Ishikawa (cell line): ENCODE results near the gene NECAB2.

Experiments
- CEBPB ChIP-seq: IDR thresholded peaks from 2 replicates; pipeline ENCODE4 v1.6.1; 2012
- CREB1 ChIP-seq: IDR thresholded peaks from 2 replicates; pipeline ENCODE4 v1.6.1; 2012; ENCODE audit warnings: low read depth
- EGR1 ChIP-seq: IDR thresholded peaks from 2 replicates; pipeline ENCODE4 v1.6.1; 2012
- EP300 ChIP-seq: IDR thresholded peaks from 2 replicates; pipeline ENCODE4 v1.6.1; 2012; ENCODE audit warnings: borderline replicate concordance
- FOXM1 ChIP-seq: IDR thresholded peaks from 2 replicates; pipeline ENCODE4 v1.6.1; 2012; ENCODE audit warnings: low read depth, borderline replicate concordance
- MAX ChIP-seq: IDR thresholded peaks from 2 replicates; pipeline ENCODE4 v1.6.1; 2012
- NFIC ChIP-seq: IDR thresholded peaks from 2 replicates; pipeline ENCODE4 v1.6.1; 2012
- RAD21 ChIP-seq: IDR thresholded peaks from 2 replicates; pipeline ENCODE4 v1.6.1; 2012; ENCODE audit warnings: low read depth
- REST ChIP-seq: IDR thresholded peaks from 2 replicates; pipeline ENCODE4 v1.6.1; 2012; ENCODE audit warnings: low read depth, mild to moderate bottlenecking
- TAF1 ChIP-seq: IDR thresholded peaks from 2 replicates; pipeline ENCODE4 v1.6.1; 2012; ENCODE audit warnings: low read depth, mild to moderate bottlenecking
- TCF12 ChIP-seq: IDR thresholded peaks from 2 replicates; pipeline ENCODE4 v1.6.1; 2012; ENCODE audit warnings: low read depth
- TEAD4 ChIP-seq: IDR thresholded peaks from 2 replicates; pipeline ENCODE4 v1.6.1; 2012
- YY1 ChIP-seq: IDR thresholded peaks from 2 replicates; pipeline ENCODE4 v1.6.1; 2012; ENCODE audit warnings: low read depth
- ZBTB7A ChIP-seq: IDR thresholded peaks from 2 replicates; pipeline ENCODE4 v1.6.1; 2012; ENCODE audit warnings: low read depth
- TF ChIP-seq, protein P1 (sequence below): IDR thresholded peaks from 2 replicates; pipeline ENCODE4 v1.6.1; 2012

Gene NECAB2

GRCh38 chr16:83952940-83953795 lies 14.9 kb upstream of the NECAB2 start, which contains the start of gene OSGIN1:
TSS of gene OSGIN1 (plus strand) at chr16:83953240. CDS start at chr16:83957672, 4,432 bp downstream.
- TF ChIP-seq TEAD4 (no peak; the same call in 1 of the 2 replicates), REST (0 out of 2 replicates have a peak, but pooled peaks have one; percentile 33), ZBTB7A (peak; percentile 43; the same call in 1 of the 2 replicates), RAD21 (no peak), EGR1 (no peak), CEBPB (no peak; the same call in 1 of the 2 replicates), NFIC (peak; percentile 83), TAF1 (peak; percentile 30), TCF12 (0 out of 2 replicates have a peak, but pooled peaks have one; percentile 49), FOXM1 (no peak), YY1 (no peak), CREB1 (no peak; the same call in 1 of the 2 replicates), EP300 (peak; percentile 58), MAX (peak; percentile 78)
- TF ChIP-seq, protein P1, sequence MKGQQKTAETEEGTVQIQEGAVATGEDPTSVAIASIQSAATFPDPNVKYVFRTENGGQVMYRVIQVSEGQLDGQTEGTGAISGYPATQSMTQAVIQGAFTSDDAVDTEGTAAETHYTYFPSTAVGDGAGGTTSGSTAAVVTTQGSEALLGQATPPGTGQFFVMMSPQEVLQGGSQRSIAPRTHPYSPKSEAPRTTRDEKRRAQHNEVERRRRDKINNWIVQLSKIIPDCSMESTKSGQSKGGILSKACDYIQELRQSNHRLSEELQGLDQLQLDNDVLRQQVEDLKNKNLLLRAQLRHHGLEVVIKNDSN = peak; percentile 62

DNA sequence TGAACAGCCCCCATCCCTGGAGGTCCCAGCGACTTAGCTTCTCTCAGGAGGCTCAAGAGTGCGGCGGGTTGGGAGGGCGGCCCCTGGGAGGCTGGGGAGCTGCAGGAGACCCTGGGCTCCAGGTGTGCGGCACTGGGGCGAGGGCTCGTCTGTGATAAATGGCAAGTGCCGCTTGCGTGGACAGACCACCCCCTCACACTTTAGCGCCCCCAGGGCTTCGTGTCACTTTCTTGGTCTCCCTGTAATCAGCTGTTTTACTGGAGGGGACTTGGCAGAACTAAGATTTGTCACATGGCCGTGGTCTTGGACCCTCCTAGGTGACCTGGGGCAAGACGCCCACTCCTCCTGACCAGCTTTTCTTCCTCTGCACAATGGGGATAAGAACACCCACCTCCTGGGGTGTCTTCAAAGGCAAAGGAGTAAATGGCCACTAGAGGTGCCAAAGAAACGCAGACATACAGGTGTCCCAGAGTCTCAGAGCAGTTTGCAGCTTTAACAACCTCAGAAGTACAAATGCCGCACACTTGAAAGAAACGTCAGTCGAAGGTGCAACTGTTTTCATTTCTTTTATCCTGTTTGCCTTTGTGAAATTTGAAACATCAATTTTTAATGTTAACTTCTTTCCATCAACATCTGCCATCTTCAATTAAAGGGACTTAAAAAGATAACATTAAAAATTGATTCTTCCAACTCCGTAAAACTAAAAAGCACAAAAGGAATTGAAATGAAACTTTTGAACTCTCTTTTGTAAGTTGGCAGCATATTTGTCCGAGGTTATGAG lies 14.1 kb upstream of the NECAB2 start:
- peak; percentile 47 for TF ChIP-seq ZBTB7A
- peak; percentile 36; the same call in 1 of the 2 replicates for TF ChIP-seq RAD21
- TF ChIP-seq NFIC = no peak

DNA sequence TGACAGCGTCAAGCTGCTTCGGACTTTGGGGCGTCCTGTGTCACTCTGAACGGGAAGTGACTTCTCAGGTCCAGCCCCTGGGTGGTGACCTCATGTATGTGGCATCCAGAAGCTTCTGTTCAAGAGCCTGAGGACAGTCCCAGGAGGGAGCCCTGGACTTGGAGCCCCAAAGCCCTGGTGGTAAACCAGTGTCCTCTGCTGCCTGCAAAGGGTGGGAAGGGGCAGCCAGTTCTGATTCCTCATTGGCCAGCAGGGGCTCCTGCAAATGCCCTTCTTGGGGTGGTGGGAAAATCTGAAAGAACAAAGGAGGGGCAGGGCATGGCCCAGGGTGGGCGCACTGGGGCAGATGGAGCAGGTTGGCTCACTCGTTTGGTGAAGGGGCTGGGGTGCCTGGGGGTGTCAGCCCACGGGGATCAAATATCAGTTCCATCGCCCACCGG lies 13.4 kb upstream of the NECAB2 start:
- 0 out of 2 replicates have a peak, but pooled peaks have one; percentile 36 for TF ChIP-seq TEAD4
- TF ChIP-seq, protein P1 = no peak

- TF ChIP-seq TAF1 (no peak), NFIC (peak; percentile 34; the same call in 1 of the 2 replicates), CEBPB (no peak), EGR1 (no peak), REST (no peak), MAX (no peak)
- TF ChIP-seq, protein P1 = no peak
Observed at GRCh38 chr16:83955218-83956130, 12.6 kb upstream of the NECAB2 start.
